ENCODE results near the gene FBXO9.
A peak's percentile ranks its signal among the peaks of the same experiment; 100 is the strongest.

FBXO9 gene

GRCh38 chr6:53033764-53034163 is 31.4 kb upstream of the FBXO9 start:
- H3K36me3 ChIP-seq (ENCODE audit: control insufficient read depth, insufficient read depth, low read length): peaks cover 17% of the 10 kb centered on the region

GRCh38 chr6:53035549-53036213 is 29.5 kb upstream of the FBXO9 start:
- H3K9ac ChIP-seq (ENCODE audit: low read length): no peak overlapping the region
- no peaks in the 10 kb centered on the region for H3K27me3 ChIP-seq (ENCODE audit: control insufficient read depth, insufficient read depth, low read length)
- H3K4me3 ChIP-seq (ENCODE audit: low read length): no peak overlapping the region
- peaks cover 30% of the 10 kb centered on the region for H3K36me3 ChIP-seq (ENCODE audit: control insufficient read depth, insufficient read depth, low read length)
- H3K4me1 ChIP-seq (ENCODE audit: control insufficient read depth, insufficient read depth, low read length): peaks cover 13% of the 10 kb centered on the region
- H3K27ac ChIP-seq (ENCODE audit: low read depth, low read length): no peak overlapping the region

More at GRCh38 chr6:53033764-53034163, 31.4 kb upstream of the FBXO9 start:
- Histone ChIP-seq H3K27ac (ENCODE audit: low read depth, low read length) (peak overlapping the region; percentile 66), H3K4me1 (ENCODE audit: control insufficient read depth, insufficient read depth, low read length) (peaks cover 13% of the 10 kb centered on the region), H3K9ac (ENCODE audit: low read length) (no peak overlapping the region), H3K4me3 (ENCODE audit: low read length) (no peak overlapping the region), H3K27me3 (ENCODE audit: control insufficient read depth, insufficient read depth, low read length) (no peaks in the 10 kb centered on the region)

- peaks cover 17% of the 10 kb centered on the region for H3K4me1 ChIP-seq (ENCODE audit: control insufficient read depth, insufficient read depth, low read length)
- no peaks in the 10 kb centered on the region for H3K27me3 ChIP-seq (ENCODE audit: control insufficient read depth, insufficient read depth, low read length)
- no peak overlapping the region for H3K9ac ChIP-seq (ENCODE audit: low read length)
- H3K4me3 ChIP-seq (ENCODE audit: low read length): no peak overlapping the region
- peaks cover 30% of the 10 kb centered on the region for H3K36me3 ChIP-seq (ENCODE audit: control insufficient read depth, insufficient read depth, low read length)
- H3K27ac ChIP-seq (ENCODE audit: low read depth, low read length): no peak overlapping the region
Observed at GRCh38 chr6:53038141-53038540, 27.1 kb upstream of the FBXO9 start.

- peaks cover 13% of the 10 kb centered on the region for H3K4me1 ChIP-seq (ENCODE audit: control insufficient read depth, insufficient read depth, low read length)
Observed at GRCh38 chr6:53038596-53038995, 26.6 kb upstream of the FBXO9 start.

GRCh38 chr6:53041356-53041755 is 23.8 kb upstream of the FBXO9 start:
- Histone ChIP-seq H3K27me3 (ENCODE audit: control insufficient read depth, insufficient read depth, low read length) (no peaks in the 10 kb centered on the region), H3K4me1 (ENCODE audit: control insufficient read depth, insufficient read depth, low read length) (peaks cover 9% of the 10 kb centered on the region), H3K4me3 (ENCODE audit: low read length) (no peak overlapping the region), H3K27ac (ENCODE audit: low read depth, low read length) (no peak overlapping the region), H3K9ac (ENCODE audit: low read length) (no peak overlapping the region), H3K36me3 (ENCODE audit: control insufficient read depth, insufficient read depth, low read length) (peaks cover 20% of the 10 kb centered on the region)

More at GRCh38 chr6:53038596-53038995, 26.6 kb upstream of the FBXO9 start:
- Histone ChIP-seq H3K27ac (ENCODE audit: low read depth, low read length) (no peak overlapping the region), H3K27me3 (ENCODE audit: control insufficient read depth, insufficient read depth, low read length) (no peaks in the 10 kb centered on the region), H3K9ac (ENCODE audit: low read length) (no peak overlapping the region), H3K4me3 (ENCODE audit: low read length) (no peak overlapping the region), H3K36me3 (ENCODE audit: control insufficient read depth, insufficient read depth, low read length) (peaks cover 29% of the 10 kb centered on the region)

- peaks cover 9% of the 10 kb centered on the region for H3K4me1 ChIP-seq (ENCODE audit: control insufficient read depth, insufficient read depth, low read length)
- H3K27ac ChIP-seq (ENCODE audit: low read depth, low read length): no peak overlapping the region
- no peaks in the 10 kb centered on the region for H3K27me3 ChIP-seq (ENCODE audit: control insufficient read depth, insufficient read depth, low read length)
- H3K9ac ChIP-seq (ENCODE audit: low read length): no peak overlapping the region
- H3K36me3 ChIP-seq (ENCODE audit: control insufficient read depth, insufficient read depth, low read length): peaks cover 20% of the 10 kb centered on the region
- no peak overlapping the region for H3K4me3 ChIP-seq (ENCODE audit: low read length)
Observed at GRCh38 chr6:53042112-53042511, 23.1 kb upstream of the FBXO9 start.

- Histone ChIP-seq H3K36me3 (ENCODE audit: control insufficient read depth, insufficient read depth, low read length) (peaks cover 20% of the 10 kb centered on the region), H3K27ac (ENCODE audit: low read depth, low read length) (no peak overlapping the region), H3K27me3 (ENCODE audit: control insufficient read depth, insufficient read depth, low read length) (no peaks in the 10 kb centered on the region), H3K4me1 (ENCODE audit: control insufficient read depth, insufficient read depth, low read length) (peaks cover 9% of the 10 kb centered on the region), H3K4me3 (ENCODE audit: low read length) (no peak overlapping the region), H3K9ac (ENCODE audit: low read length) (no peak overlapping the region)
Observed at GRCh38 chr6:53043581-53043980, 21.6 kb upstream of the FBXO9 start.

GRCh38 chr6:53044071-53044470 is 21.1 kb upstream of the FBXO9 start:
- Histone ChIP-seq H3K36me3 (ENCODE audit: control insufficient read depth, insufficient read depth, low read length) (peaks cover 18% of the 10 kb centered on the region), H3K27ac (ENCODE audit: low read depth, low read length) (no peak overlapping the region), H3K4me1 (ENCODE audit: control insufficient read depth, insufficient read depth, low read length) (peaks cover 9% of the 10 kb centered on the region), H3K4me3 (ENCODE audit: low read length) (no peak overlapping the region), H3K9ac (ENCODE audit: low read length) (no peak overlapping the region), H3K27me3 (ENCODE audit: control insufficient read depth, insufficient read depth, low read length) (no peaks in the 10 kb centered on the region)

- H3K9ac ChIP-seq (ENCODE audit: low read length): no peak overlapping the region
- H3K27me3 ChIP-seq (ENCODE audit: control insufficient read depth, insufficient read depth, low read length): no peaks in the 10 kb centered on the region
- H3K27ac ChIP-seq (ENCODE audit: low read depth, low read length): no peak overlapping the region
- peaks cover 9% of the 10 kb centered on the region for H3K4me1 ChIP-seq (ENCODE audit: control insufficient read depth, insufficient read depth, low read length)
- no peak overlapping the region for H3K4me3 ChIP-seq (ENCODE audit: low read length)
- H3K36me3 ChIP-seq (ENCODE audit: control insufficient read depth, insufficient read depth, low read length): peaks cover 17% of the 10 kb centered on the region
Observed at GRCh38 chr6:53044572-53044971, 20.6 kb upstream of the FBXO9 start.

- Histone ChIP-seq H3K9ac (ENCODE audit: low read length) (no peak overlapping the region), H3K36me3 (ENCODE audit: control insufficient read depth, insufficient read depth, low read length) (peaks cover 3% of the 10 kb centered on the region), H3K27ac (ENCODE audit: low read depth, low read length) (no peak overlapping the region), H3K4me1 (ENCODE audit: control insufficient read depth, insufficient read depth, low read length) (peaks cover 9% of the 10 kb centered on the region), H3K27me3 (ENCODE audit: control insufficient read depth, insufficient read depth, low read length) (no peaks in the 10 kb centered on the region), H3K4me3 (ENCODE audit: low read length) (no peak overlapping the region)
Observed at GRCh38 chr6:53045891-53046673, 19.1 kb upstream of the FBXO9 start.

GRCh38 chr6:53048431-53049195 is 16.6 kb upstream of the FBXO9 start:
- Histone ChIP-seq H3K36me3 (ENCODE audit: control insufficient read depth, insufficient read depth, low read length) (no peaks in the 10 kb centered on the region), H3K4me3 (ENCODE audit: low read length) (no peak overlapping the region), H3K9ac (ENCODE audit: low read length) (no peak overlapping the region), H3K27ac (ENCODE audit: low read depth, low read length) (no peak overlapping the region), H3K27me3 (ENCODE audit: control insufficient read depth, insufficient read depth, low read length) (no peaks in the 10 kb centered on the region), H3K4me1 (ENCODE audit: control insufficient read depth, insufficient read depth, low read length) (peaks cover 5% of the 10 kb centered on the region)

GRCh38 chr6:53049415-53049814 is 15.8 kb upstream of the FBXO9 start:
- no peak overlapping the region for H3K4me3 ChIP-seq (ENCODE audit: low read length)
- no peak overlapping the region for H3K27ac ChIP-seq (ENCODE audit: low read depth, low read length)
- H3K27me3 ChIP-seq (ENCODE audit: control insufficient read depth, insufficient read depth, low read length): no peaks in the 10 kb centered on the region
- no peak overlapping the region for H3K9ac ChIP-seq (ENCODE audit: low read length)
- H3K36me3 ChIP-seq (ENCODE audit: control insufficient read depth, insufficient read depth, low read length): no peaks in the 10 kb centered on the region
- H3K4me1 ChIP-seq (ENCODE audit: control insufficient read depth, insufficient read depth, low read length): peaks cover 5% of the 10 kb centered on the region
